HEK293 (cell line): ENCODE measurements around the gene CEP68.

ENCODE experiments used
- CTCF ChIA-PET: fragments of 350-600 bp; formaldehyde crosslinking; extraction: SDS; loops from one replicate; lab custom pipeline; 2021; ENCODE audit warnings: antibody characterized with exemption; lab: Yijun Ruan, JAX
- POLR2A ChIA-PET: fragments of 300-600 bp; formaldehyde crosslinking; extraction: SDS; loops from one replicate; lab custom pipeline; 2020; ENCODE audit warnings: antibody characterized with exemption, inconsistent platforms; lab: Yijun Ruan, JAX
- H3K27ac ChIP-seq: fragments of 200-500 bp; sonication (Bioruptor generic); 2 replicates; pipeline ENCODE4 v1.5.1; 2014; ENCODE audit warnings: low read depth, low read length, control low read depth, inconsistent platforms; ENCODE audit errors: extremely low read depth
- H3K36me3 ChIP-seq, 2 experiments: fragments of 200-500 bp in 1 of 2; sonication (Bioruptor generic) in 1 of 2; 1 replicate in 1 of 2; 2 replicates in 1 of 2; pipeline ENCODE4 v1.5.1; 2014 to 2017; ENCODE audit warnings: inconsistent platforms in 2 of 2, low read length in 2 of 2; ENCODE audit not compliant: control insufficient read depth in 2 of 2, insufficient read depth in 1 of 2
- H3K4me1 ChIP-seq: fragments of 200-500 bp; sonication (Bioruptor generic); 2 replicates; pipeline ENCODE4 v1.5.1; 2014; ENCODE audit warnings: mild to moderate bottlenecking, low read length, inconsistent platforms; ENCODE audit not compliant: control insufficient read depth, insufficient read depth
- H3K4me3 ChIP-seq: 2 replicates; pipeline ENCODE4 v1.5.1; 2011; ENCODE audit warnings: low read depth, mild to moderate bottlenecking, control low read depth, low read length, moderate library complexity
- H3K9me3 ChIP-seq: fragments of 200-500 bp; sonication (Bioruptor generic); 2 replicates; pipeline ENCODE4 v1.5.1; 2014; ENCODE audit warnings: low read depth, low read length, inconsistent platforms; ENCODE audit not compliant: control insufficient read depth, insufficient read depth
- GFI1B ChIP-seq: fragments of 450-650 bp; formaldehyde crosslinking; IDR thresholded peaks from 2 replicates; pipeline ENCODE4 v1.5.1; 2016; ENCODE audit warnings: missing biosample characterization, missing genetic modification characterization
- GLI4 ChIP-seq: fragments of 450-650 bp; formaldehyde crosslinking; IDR thresholded peaks from 2 replicates; pipeline ENCODE4 v1.5.1; 2016; ENCODE audit warnings: missing biosample characterization, missing genetic modification characterization
- PRDM6 ChIP-seq: fragments of 450-650 bp; formaldehyde crosslinking; IDR thresholded peaks from 2 replicates; pipeline ENCODE4 v1.5.1; 2017; ENCODE audit warnings: missing biosample characterization, missing genetic modification characterization
- SETDB1 ChIP-seq: IDR thresholded peaks from one replicate; pipeline ENCODE4 v1.6.1; 2017; ENCODE audit warnings: mild to moderate bottlenecking, low read length, moderate library complexity, mixed read lengths; ENCODE audit not compliant: insufficient read length
- ZFP69B ChIP-seq: fragments of 450-650 bp; formaldehyde crosslinking; IDR thresholded peaks from 2 replicates; pipeline ENCODE4 v1.5.1; 2016; ENCODE audit warnings: missing biosample characterization, missing genetic modification characterization
- ZNF175 ChIP-seq: fragments of 450-650 bp; formaldehyde crosslinking; IDR thresholded peaks from 2 replicates; pipeline ENCODE4 v1.5.1; 2016; ENCODE audit warnings: missing biosample characterization, missing genetic modification characterization
- ZNF19 ChIP-seq: fragments of 450-650 bp; formaldehyde crosslinking; IDR thresholded peaks from 2 replicates; pipeline ENCODE4; 2016; ENCODE audit warnings: missing biosample characterization, missing genetic modification characterization, low read depth
- ZNF266 ChIP-seq: fragments of 450-650 bp; formaldehyde crosslinking; IDR thresholded peaks from 2 replicates; pipeline ENCODE4 v1.5.1; 2016; ENCODE audit warnings: missing biosample characterization, missing genetic modification characterization, low read depth
- ZNF335 ChIP-seq: fragments of 450-650 bp; formaldehyde crosslinking; conservative IDR thresholded peaks from 2 replicates; pipeline ENCODE4 v1.5.1; 2016; ENCODE audit warnings: missing biosample characterization, missing genetic modification characterization
- ZNF433 ChIP-seq: fragments of 450-650 bp; formaldehyde crosslinking; IDR thresholded peaks from 2 replicates; pipeline ENCODE4 v1.5.1; 2016; ENCODE audit warnings: missing biosample characterization, missing genetic modification characterization, low read depth
- ZNF501 ChIP-seq: fragments of 450-650 bp; formaldehyde crosslinking; IDR thresholded peaks from 2 replicates; pipeline ENCODE4 v1.5.1; 2016; ENCODE audit warnings: missing biosample characterization, missing genetic modification characterization
- ZNF585B ChIP-seq: fragments of 450-650 bp; formaldehyde crosslinking; IDR thresholded peaks from 2 replicates; pipeline ENCODE4 v1.5.1; 2016; ENCODE audit warnings: missing biosample characterization, missing genetic modification characterization
- ZNF664 ChIP-seq: fragments of 450-650 bp; formaldehyde crosslinking; IDR thresholded peaks from 2 replicates; pipeline ENCODE4 v1.5.1; 2016; ENCODE audit warnings: missing biosample characterization, missing genetic modification characterization
- ZNF707 ChIP-seq: fragments of 450-650 bp; formaldehyde crosslinking; IDR thresholded peaks from 2 replicates; pipeline ENCODE4 v1.5.1; 2016; ENCODE audit warnings: missing biosample characterization, missing genetic modification characterization
- ZNF785 ChIP-seq: fragments of 450-650 bp; formaldehyde crosslinking; IDR thresholded peaks from 2 replicates; pipeline ENCODE4 v1.5.1; 2016; ENCODE audit warnings: missing biosample characterization, missing genetic modification characterization
- TF ChIP-seq, protein P1 (sequence below): fragments of 450-650 bp; formaldehyde crosslinking; conservative IDR thresholded peaks from 2 replicates; pipeline ENCODE4 v1.5.1; 2016; ENCODE audit warnings: low read depth, missing biosample characterization, missing genetic modification characterization
- TF ChIP-seq, protein P2 (sequence below): fragments of 450-650 bp; formaldehyde crosslinking; IDR thresholded peaks from 2 replicates; pipeline ENCODE4 v1.5.1; 2017; ENCODE audit warnings: missing biosample characterization, missing genetic modification characterization
- TF ChIP-seq, protein P3 (sequence below): sonication (generic); formaldehyde crosslinking; IDR thresholded peaks from 2 replicates; pipeline ENCODE4 v1.8.1; 2022; ENCODE audit warnings: mild to moderate bottlenecking, moderate library complexity, missing genetic modification reagents
- TF ChIP-seq, protein P4 (sequence below): fragments of 450-650 bp; formaldehyde crosslinking; IDR thresholded peaks from 2 replicates; pipeline ENCODE4 v1.5.1; 2016; ENCODE audit warnings: missing biosample characterization, missing genetic modification characterization
- TF ChIP-seq, protein P5 (sequence below): fragments of 450-650 bp; formaldehyde crosslinking; optimal IDR thresholded peaks from 2 replicates; pipeline ENCODE3; 2016; ENCODE audit warnings: missing biosample characterization, mild to moderate bottlenecking, missing genetic modification characterization

Gene CEP68

GRCh38 chr2:65113816-65114215, 57.6 kb downstream of the CEP68 start:
- Histone ChIP-seq H3K27ac (no peak overlapping the region), H3K9me3 (no peaks in the 10 kb centered on the region), H3K4me1 (no peaks in the 10 kb centered on the region; the same call in 1 of the 2 replicates), H3K36me3 (no peaks in the 10 kb centered on the region; a peak in 2 of 3 replicates), H3K4me3 (no peak overlapping the region)
- ChIA-PET POLR2A (interaction anchor here (0.6 to 1.0 kb wide), 2 partner anchors 9 to 16 kb away, joined by 3 read pairs; partner anchors contain the start of gene RAB1A), CTCF (interaction anchor here (1.3 kb wide), 1 partner anchor 73 kb away, joined by 3 read pairs; no protein-coding TSS in a partner anchor)
- TF ChIP-seq PRDM6 (tag by site-specific recombination) (0 out of 2 replicates have a peak, but pooled peaks have one; percentile 22), ZNF664 (tag by site-specific recombination) (peak; percentile 62; the same call in 1 of the 2 replicates), SETDB1 (no peak)
- TF ChIP-seq, protein P1, sequence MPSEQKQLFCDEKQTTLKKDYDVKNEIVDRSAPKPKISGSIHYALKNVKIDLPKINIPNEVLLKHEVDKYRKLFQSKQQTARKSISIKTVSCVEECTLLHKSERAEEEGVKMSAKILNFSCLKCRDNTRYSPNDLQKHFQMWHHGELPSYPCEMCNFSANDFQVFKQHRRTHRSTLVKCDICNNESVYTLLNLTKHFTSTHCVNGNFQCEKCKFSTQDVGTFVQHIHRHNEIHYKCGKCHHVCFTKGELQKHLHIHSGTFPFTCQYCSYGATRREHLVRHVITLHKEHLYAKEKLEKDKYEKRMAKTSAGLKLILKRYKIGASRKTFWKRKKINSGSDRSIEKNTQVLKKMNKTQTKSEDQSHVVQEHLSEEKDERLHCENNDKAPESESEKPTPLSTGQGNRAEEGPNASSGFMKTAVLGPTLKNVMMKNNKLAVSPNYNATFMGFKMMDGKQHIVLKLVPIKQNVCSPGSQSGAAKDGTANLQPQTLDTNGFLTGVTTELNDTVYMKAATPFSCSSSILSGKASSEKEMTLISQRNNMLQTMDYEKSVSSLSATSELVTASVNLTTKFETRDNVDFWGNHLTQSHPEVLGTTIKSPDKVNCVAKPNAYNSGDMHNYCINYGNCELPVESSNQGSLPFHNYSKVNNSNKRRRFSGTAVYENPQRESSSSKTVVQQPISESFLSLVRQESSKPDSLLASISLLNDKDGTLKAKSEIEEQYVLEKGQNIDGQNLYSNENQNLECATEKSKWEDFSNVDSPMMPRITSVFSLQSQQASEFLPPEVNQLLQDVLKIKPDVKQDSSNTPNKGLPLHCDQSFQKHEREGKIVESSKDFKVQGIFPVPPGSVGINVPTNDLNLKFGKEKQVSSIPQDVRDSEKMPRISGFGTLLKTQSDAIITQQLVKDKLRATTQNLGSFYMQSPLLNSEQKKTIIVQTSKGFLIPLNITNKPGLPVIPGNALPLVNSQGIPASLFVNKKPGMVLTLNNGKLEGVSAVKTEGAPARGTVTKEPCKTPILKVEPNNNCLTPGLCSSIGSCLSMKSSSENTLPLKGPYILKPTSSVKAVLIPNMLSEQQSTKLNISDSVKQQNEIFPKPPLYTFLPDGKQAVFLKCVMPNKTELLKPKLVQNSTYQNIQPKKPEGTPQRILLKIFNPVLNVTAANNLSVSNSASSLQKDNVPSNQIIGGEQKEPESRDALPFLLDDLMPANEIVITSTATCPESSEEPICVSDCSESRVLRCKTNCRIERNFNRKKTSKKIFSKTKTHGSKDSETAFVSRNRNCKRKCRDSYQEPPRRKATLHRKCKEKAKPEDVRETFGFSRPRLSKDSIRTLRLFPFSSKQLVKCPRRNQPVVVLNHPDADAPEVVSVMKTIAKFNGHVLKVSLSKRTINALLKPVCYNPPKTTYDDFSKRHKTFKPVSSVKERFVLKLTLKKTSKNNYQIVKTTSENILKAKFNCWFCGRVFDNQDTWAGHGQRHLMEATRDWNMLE (tag by site-specific recombination) = no peak

GRCh38 chr2:65114921-65115320, 58.7 kb downstream of the CEP68 start:
- Histone ChIP-seq H3K4me3 (no peak overlapping the region), H3K9me3 (no peaks in the 10 kb centered on the region), H3K36me3 (no peaks in the 10 kb centered on the region; a peak in 2 of 3 replicates), H3K27ac (no peak overlapping the region), H3K4me1 (no peaks in the 10 kb centered on the region; the same call in 1 of the 2 replicates)
- POLR2A ChIA-PET = interaction anchor here (1.0 to 1.2 kb wide), 2 partner anchors 15 to 56 kb away, joined by 3 to 4 read pairs; partner anchors contain the start of gene RAB1A
- CTCF ChIA-PET = no interaction called here
- TF ChIP-seq ZNF785 (tag by site-specific recombination) (no peak), ZNF175 (no peak), ZNF335 (tag by site-specific recombination) (no peak), ZNF501 (tag by site-specific recombination) (no peak)
- TF ChIP-seq, protein P2, sequence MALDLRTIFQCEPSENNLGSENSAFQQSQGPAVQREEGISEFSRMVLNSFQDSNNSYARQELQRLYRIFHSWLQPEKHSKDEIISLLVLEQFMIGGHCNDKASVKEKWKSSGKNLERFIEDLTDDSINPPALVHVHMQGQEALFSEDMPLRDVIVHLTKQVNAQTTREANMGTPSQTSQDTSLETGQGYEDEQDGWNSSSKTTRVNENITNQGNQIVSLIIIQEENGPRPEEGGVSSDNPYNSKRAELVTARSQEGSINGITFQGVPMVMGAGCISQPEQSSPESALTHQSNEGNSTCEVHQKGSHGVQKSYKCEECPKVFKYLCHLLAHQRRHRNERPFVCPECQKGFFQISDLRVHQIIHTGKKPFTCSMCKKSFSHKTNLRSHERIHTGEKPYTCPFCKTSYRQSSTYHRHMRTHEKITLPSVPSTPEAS (tag by site-specific recombination) = no peak

GRCh38 chr2:65116645-65117044, 60.4 kb downstream of the CEP68 start:
- POLR2A ChIA-PET = no interaction called here
- Histone ChIP-seq H3K4me1 (peaks cover 2% of the 10 kb centered on the region), H3K27ac (no peak overlapping the region), H3K36me3 (no peaks in the 10 kb centered on the region; a peak in 1 of 3 replicates), H3K9me3 (no peaks in the 10 kb centered on the region), H3K4me3 (no peak overlapping the region)
- CTCF ChIA-PET = no interaction called here
- no peak for TF ChIP-seq ZNF707
- TF ChIP-seq ZNF585B = no peak
- TF ChIP-seq, protein P3, sequence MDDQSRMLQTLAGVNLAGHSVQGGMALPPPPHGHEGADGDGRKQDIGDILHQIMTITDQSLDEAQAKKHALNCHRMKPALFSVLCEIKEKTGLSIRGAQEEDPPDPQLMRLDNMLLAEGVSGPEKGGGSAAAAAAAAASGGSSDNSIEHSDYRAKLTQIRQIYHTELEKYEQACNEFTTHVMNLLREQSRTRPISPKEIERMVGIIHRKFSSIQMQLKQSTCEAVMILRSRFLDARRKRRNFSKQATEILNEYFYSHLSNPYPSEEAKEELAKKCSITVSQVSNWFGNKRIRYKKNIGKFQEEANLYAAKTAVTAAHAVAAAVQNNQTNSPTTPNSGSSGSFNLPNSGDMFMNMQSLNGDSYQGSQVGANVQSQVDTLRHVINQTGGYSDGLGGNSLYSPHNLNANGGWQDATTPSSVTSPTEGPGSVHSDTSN (CRISPR knock-in tag) = no peak
- no peak for TF ChIP-seq ZNF175
- no peak for TF ChIP-seq ZFP69B (tag by site-specific recombination)
- no peak for TF ChIP-seq GFI1B (tag by site-specific recombination)
- TF ChIP-seq ZNF19 (tag by site-specific recombination) = no peak
- TF ChIP-seq, protein P4, sequence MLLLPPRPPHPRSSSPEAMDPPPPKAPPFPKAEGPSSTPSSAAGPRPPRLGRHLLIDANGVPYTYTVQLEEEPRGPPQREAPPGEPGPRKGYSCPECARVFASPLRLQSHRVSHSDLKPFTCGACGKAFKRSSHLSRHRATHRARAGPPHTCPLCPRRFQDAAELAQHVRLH (tag by site-specific recombination) = no peak
- TF ChIP-seq, protein P5, sequence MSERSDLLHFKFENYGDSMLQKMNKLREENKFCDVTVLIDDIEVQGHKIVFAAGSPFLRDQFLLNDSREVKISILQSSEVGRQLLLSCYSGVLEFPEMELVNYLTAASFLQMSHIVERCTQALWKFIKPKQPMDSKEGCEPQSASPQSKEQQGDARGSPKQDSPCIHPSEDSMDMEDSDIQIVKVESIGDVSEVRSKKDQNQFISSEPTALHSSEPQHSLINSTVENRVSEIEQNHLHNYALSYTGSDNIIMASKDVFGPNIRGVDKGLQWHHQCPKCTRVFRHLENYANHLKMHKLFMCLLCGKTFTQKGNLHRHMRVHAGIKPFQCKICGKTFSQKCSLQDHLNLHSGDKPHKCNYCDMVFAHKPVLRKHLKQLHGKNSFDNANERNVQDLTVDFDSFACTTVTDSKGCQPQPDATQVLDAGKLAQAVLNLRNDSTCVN = no peak
- no peak for TF ChIP-seq GLI4 (tag by site-specific recombination)
- no peak for TF ChIP-seq ZNF433 (tag by site-specific recombination)
- no peak for TF ChIP-seq ZNF266 (tag by site-specific recombination)
